Measurements from ENCODE around the gene RHBDL1.

GRCh38 chr16:644556-644955 lies 30.9 kb upstream of the RHBDL1 start:
- no peak for TF ChIP-seq MAX (IDR thresholded peaks at IDR 0.05)
- TF ChIP-seq FOSL1 (IDR thresholded peaks at IDR 0.05; ENCODE audit: low read depth), result no peak
- no peak for TF ChIP-seq CTCF (IDR thresholded peaks at IDR 0.05 in 2 of 3, conservative IDR thresholded peaks at IDR 0.05 in 1 of 3; ENCODE audit: borderline replicate concordance in 1 of 3, insufficient read depth in 1 of 3, low read depth in 2 of 3, low read length in 2 of 3)
- TF ChIP-seq REST (IDR thresholded peaks at IDR 0.05; ENCODE audit: low read depth), result no peak
- no peak for TF ChIP-seq POLR2A (IDR thresholded peaks at IDR 0.05; ENCODE audit: borderline replicate concordance, extremely low read depth, insufficient read depth, insufficient read length)
- no peak for TF ChIP-seq EZH2 (IDR thresholded peaks at IDR 0.05)
- TF ChIP-seq SP1 (IDR thresholded peaks at IDR 0.05; ENCODE audit: low read depth), result no peak
- no peak for TF ChIP-seq RAD21 (IDR thresholded peaks at IDR 0.05; ENCODE audit: low read depth)
- no peak for TF ChIP-seq EGR1 (IDR thresholded peaks at IDR 0.05; ENCODE audit: low read depth)
- no peak for TF ChIP-seq POLR2AphosphoS5 (IDR thresholded peaks at IDR 0.05; ENCODE audit: low read depth, low read length)
- TF ChIP-seq CEBPB (IDR thresholded peaks at IDR 0.05; ENCODE audit: low read depth), result no peak
- TF ChIP-seq JUND (IDR thresholded peaks at IDR 0.05), result no peak

Measured in HCT116 (cell line).